Smooth muscle cell (in vitro differentiated cells): ENCODE results near the gene CENPP. TPM values are rescaled to one million over a fixed set of nuclear protein-coding genes. Genes with fewer than 3 reads are reported as not detected.
A peak's percentile ranks its signal among the peaks of the same experiment; 100 is the strongest.

Source experiments
- DNase-seq: peaks from one replicate; lab custom pipeline; 2025; ENCODE audit not compliant: unreplicated experiment; lab: John Stamatoyannopoulos, UW
- H2AFZ ChIP-seq: fragments of 200-600 bp; sonication (generic); 2 replicates; pipeline ENCODE4 v1.6.0; 2016; ENCODE audit warnings: antibody characterized with exemption, low read depth, mild to moderate bottlenecking
- H3F3A ChIP-seq: fragments of 200-600 bp; sonication (generic); 2 replicates; pipeline ENCODE4 v1.6.0; 2017; ENCODE audit warnings: antibody characterized with exemption, low read depth
- H3K27ac ChIP-seq: fragments of 200-600 bp; sonication (generic); 2 replicates; pipeline ENCODE4 v1.5.1; 2016; ENCODE audit warnings: low read depth, mild to moderate bottlenecking
- H3K27me3 ChIP-seq: fragments of 200-600 bp; sonication (generic); 2 replicates; pipeline ENCODE4 v1.6.1; 2016; ENCODE audit warnings: low read depth, mild to moderate bottlenecking
- H3K36me3 ChIP-seq: fragments of 200-600 bp; sonication (generic); 2 replicates; pipeline ENCODE4 v1.5.1; 2016; ENCODE audit warnings: low read depth
- H3K4me1 ChIP-seq: fragments of 200-600 bp; sonication (generic); 2 replicates; pipeline ENCODE4 v1.5.1; 2016; ENCODE audit warnings: low read depth
- H3K4me2 ChIP-seq: fragments of 200-600 bp; sonication (generic); 2 replicates; pipeline ENCODE4 v1.6.0; 2016; ENCODE audit warnings: mild to moderate bottlenecking
- H3K4me3 ChIP-seq: fragments of 200-600 bp; sonication (generic); 2 replicates; pipeline ENCODE4 v1.5.1; 2016; ENCODE audit warnings: mild to moderate bottlenecking
- H3K79me2 ChIP-seq: fragments of 200-600 bp; sonication (generic); 2 replicates; pipeline ENCODE4 v1.6.0; 2016; ENCODE audit warnings: low read depth, mild to moderate bottlenecking
- H3K9ac ChIP-seq: fragments of 200-600 bp; sonication (generic); 2 replicates; pipeline ENCODE4 v1.6.0; 2016; ENCODE audit warnings: low read depth
- H3K9me3 ChIP-seq: fragments of 200-600 bp; sonication (generic); replicated peaks from 2 replicates; pipeline ENCODE4 v1.5.1; 2016; ENCODE audit warnings: low read depth
- H4K20me1 ChIP-seq: fragments of 200-600 bp; sonication (generic); 2 replicates; pipeline ENCODE4 v1.6.0; 2016; ENCODE audit warnings: low read depth
- CTCF ChIP-seq: fragments of 200-600 bp; sonication (generic); IDR thresholded peaks from 2 replicates; pipeline ENCODE4 v1.5.1; 2017; ENCODE audit warnings: borderline replicate concordance, mild to moderate bottlenecking, antibody characterized with exemption; ENCODE audit not compliant: insufficient read depth, poor library complexity, severe bottlenecking
- WGBS: methylation state at CpG from one replicate; pipeline ENCODE4 v1.1.7; 2016; ENCODE audit warnings: low lambda C conversion rate; 5-methylcytosine and 5-hydroxymethylcytosine counted together
- polyA plus RNA-seq: library from polyadenylated mRNA; unstranded; fragments of >200 nt; fragmentation: Nextera tagmentation; extraction: Ambion mirVana; gene quantifications from 2 replicates; pipeline ENCODE4 v1.2.1, GENCODE V29; 2016
- total RNA-seq: library from RNA; depleted of rRNA; stranded (reverse); fragments of >200 nt; gene quantifications from 2 replicates; pipeline ENCODE4 v1.2.3, GENCODE V29; 2014

Gene CENPP
- total and polyA plus RNA-seq, 2 experiments from 2014 or later = 4.2 to 17.5 TPM

GRCh38 chr9:92488681-92489550, 163.2 kb downstream of the CENPP start:
- no peak overlapping the region for H3K4me3 ChIP-seq
- no peak for TF ChIP-seq CTCF
- H3K9ac ChIP-seq = no peak overlapping the region
- WGBS = 52% methylated on average over 4 of the region's 4 CpGs
- no peaks in the 10 kb centered on the region for H3K27me3 ChIP-seq
- H3K27ac ChIP-seq = peak overlapping the region; percentile 55
- no peaks in the 10 kb centered on the region for H4K20me1 ChIP-seq
- peaks cover 14% of the 10 kb centered on the region for H3F3A ChIP-seq
- H3K4me2 ChIP-seq = peak overlapping the region; percentile 10
- no peaks in the 10 kb centered on the region for H3K36me3 ChIP-seq
- H3K79me2 ChIP-seq = no peaks in the 10 kb centered on the region
- H3K4me1 ChIP-seq = peaks cover 17% of the 10 kb centered on the region
- H3K9me3 ChIP-seq = no peaks in the 10 kb centered on the region
- no peak for DNase-seq
- no peak overlapping the region for H2AFZ ChIP-seq

- H3K36me3 ChIP-seq = no peaks in the 10 kb centered on the region
- H3K4me3 ChIP-seq = no peak overlapping the region
- H4K20me1 ChIP-seq = no peaks in the 10 kb centered on the region
- H3K79me2 ChIP-seq = no peaks in the 10 kb centered on the region
- H3K9ac ChIP-seq = no peak overlapping the region
- H3K27ac ChIP-seq = peak overlapping the region; percentile 71
- DNase-seq = no peak
- TF ChIP-seq CTCF = no peak
- WGBS = 16% methylated on average over 3 of the region's 3 CpGs
- H3K4me1 ChIP-seq = peaks cover 21% of the 10 kb centered on the region
- peak overlapping the region; percentile 21 for H2AFZ ChIP-seq
- H3F3A ChIP-seq = peaks cover 16% of the 10 kb centered on the region
- no peaks in the 10 kb centered on the region for H3K27me3 ChIP-seq
- peak overlapping the region; percentile 8 for H3K4me2 ChIP-seq
- H3K9me3 ChIP-seq = no peaks in the 10 kb centered on the region
Observed at GRCh38 chr9:92492781-92493401, 167.1 kb downstream of the CENPP start.

GRCh38 chr9:92493749-92494387, 168.1 kb downstream of the CENPP start:
- DNase-seq = no peak
- no peak for TF ChIP-seq CTCF
- H3K9ac ChIP-seq = peak overlapping the region; percentile 14
- no peak overlapping the region for H3K4me3 ChIP-seq
- 20% methylated on average over 9 of the region's 9 CpGs for WGBS
- no peaks in the 10 kb centered on the region for H3K9me3 ChIP-seq
- peaks cover 16% of the 10 kb centered on the region for H3F3A ChIP-seq
- peak overlapping the region; percentile 71 for H3K27ac ChIP-seq
- peaks cover 25% of the 10 kb centered on the region for H3K4me1 ChIP-seq
- no peaks in the 10 kb centered on the region for H3K79me2 ChIP-seq
- H2AFZ ChIP-seq = peak overlapping the region; percentile 34
- H4K20me1 ChIP-seq = no peaks in the 10 kb centered on the region
- H3K4me2 ChIP-seq = peak overlapping the region; percentile 45
- no peaks in the 10 kb centered on the region for H3K36me3 ChIP-seq
- H3K27me3 ChIP-seq = no peaks in the 10 kb centered on the region
